Parathyroid adenoma (tissue), 2 donors: ENCODE data around the gene PLCL1.
A peak's percentile ranks its signal among the peaks of the same experiment; 100 is the strongest.

Experiments used
- H2AFZ ChIP-seq: fragments of 300-600 bp; sonication (generic); one replicate; pipeline ENCODE4 v1.7.0; 2017; ENCODE audit warnings: antibody characterized with exemption, mild to moderate bottlenecking
- H3K27ac ChIP-seq: fragments of 300-600 bp; sonication (generic); one replicate; pipeline ENCODE4 v1.7.0; 2017
- H3K27me3 ChIP-seq: fragments of 300-600 bp; sonication (generic); one replicate; pipeline ENCODE4 v1.7.0; 2017; ENCODE audit warnings: low read length; ENCODE audit not compliant: control insufficient read depth, insufficient read depth
- H3K36me3 ChIP-seq: fragments of 300-600 bp; sonication (generic); one replicate; pipeline ENCODE4 v1.7.0; 2017; ENCODE audit warnings: low read length; ENCODE audit not compliant: control insufficient read depth, insufficient read depth
- H3K4me1 ChIP-seq: fragments of 300-600 bp; sonication (generic); one replicate; pipeline ENCODE4 v1.7.0; 2017; ENCODE audit warnings: control low read depth
- H3K4me2 ChIP-seq: fragments of 300-600 bp; sonication (generic); one replicate; pipeline ENCODE4 v1.7.0; 2017; ENCODE audit warnings: low read length
- H3K4me3 ChIP-seq: fragments of 300-600 bp; sonication (generic); one replicate; pipeline ENCODE4 v1.7.0; 2017; ENCODE audit warnings: low read depth, low read length
- H3K79me2 ChIP-seq: fragments of 300-600 bp; sonication (generic); one replicate; pipeline ENCODE4 v1.7.0; 2017; ENCODE audit warnings: control low read depth
- H3K9ac ChIP-seq: fragments of 300-600 bp; sonication (generic); one replicate; pipeline ENCODE4 v1.7.0; 2017; ENCODE audit warnings: mild to moderate bottlenecking
- H3K9me3 ChIP-seq: fragments of 300-600 bp; sonication (generic); one replicate; pipeline ENCODE4 v1.7.0; 2017; ENCODE audit warnings: low read length; ENCODE audit not compliant: control insufficient read depth
- CTCF ChIP-seq: fragments of 300-600 bp; sonication (generic); IDR thresholded peaks from one replicate; pipeline ENCODE4 v1.7.0; 2017; ENCODE audit warnings: antibody characterized with exemption, mild to moderate bottlenecking
- donor health status: primary hyperparathyroidism.

Gene PLCL1

DNA sequence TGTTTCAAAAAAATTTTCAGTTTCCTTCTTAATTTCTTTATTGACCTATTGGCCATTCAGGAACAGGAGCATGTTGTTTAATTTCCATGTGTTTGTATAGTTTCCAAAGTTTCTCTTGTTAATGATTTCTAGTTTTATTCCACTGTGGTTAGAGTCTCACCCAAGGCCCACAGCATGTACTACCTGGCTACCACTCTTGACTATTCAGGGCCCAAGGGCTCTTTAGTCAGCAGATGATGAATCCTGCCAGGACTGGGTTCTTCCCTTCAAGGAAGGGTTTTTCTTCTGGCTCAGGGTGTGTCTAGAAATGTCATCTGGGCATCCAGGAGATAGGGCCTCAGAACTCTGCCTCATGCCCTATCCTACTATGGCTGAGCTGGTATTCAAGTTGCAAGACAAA is 161.4 kb downstream of the PLCL1 start:
- Histone ChIP-seq H3K36me3 (no peaks in the 10 kb centered on the region), H3K4me3 (no peak overlapping the region), H2AFZ (no peak overlapping the region), H3K9me3 (no peaks in the 10 kb centered on the region), H3K4me2 (no peak overlapping the region), H3K79me2 (peaks cover 20% of the 10 kb centered on the region), H3K27ac (no peak overlapping the region), H3K4me1 (peaks cover 7% of the 10 kb centered on the region), H3K27me3 (no peaks in the 10 kb centered on the region), H3K9ac (no peak overlapping the region)
- TF ChIP-seq CTCF: no peak

DNA sequence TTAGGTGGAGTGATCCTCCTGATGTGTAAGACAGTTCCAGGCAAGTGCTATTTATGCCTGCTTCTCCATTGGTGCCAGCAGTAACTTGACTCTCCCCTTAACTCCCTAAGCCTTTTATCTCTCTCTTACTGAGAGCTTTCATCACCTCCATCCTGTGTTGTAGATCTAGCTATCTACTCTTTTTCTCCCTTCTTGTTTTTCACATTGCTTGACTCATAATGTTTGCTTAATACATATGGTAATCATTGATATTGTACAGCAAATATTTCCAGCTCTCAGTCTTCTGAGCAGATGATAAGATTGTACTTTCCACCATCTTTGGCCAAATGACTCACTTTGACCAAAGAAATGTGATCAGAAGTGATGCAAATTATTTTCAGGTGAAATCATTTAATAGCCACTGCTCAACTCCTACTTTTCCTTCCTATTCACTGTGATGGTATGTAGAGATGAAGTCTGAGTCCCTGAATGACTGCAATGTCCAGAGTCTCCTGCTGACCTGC is 165.0 kb downstream of the PLCL1 start:
- Histone ChIP-seq H3K27ac (no peak overlapping the region), H3K9ac (no peak overlapping the region), H2AFZ (no peak overlapping the region), H3K27me3 (no peaks in the 10 kb centered on the region), H3K79me2 (peaks cover 17% of the 10 kb centered on the region), H3K4me2 (no peak overlapping the region), H3K9me3 (no peaks in the 10 kb centered on the region), H3K4me3 (no peak overlapping the region), H3K36me3 (no peaks in the 10 kb centered on the region), H3K4me1 (peaks cover 31% of the 10 kb centered on the region)
- TF ChIP-seq CTCF: no peak

GRCh38 chr2:197972061-197972460 is 167.7 kb downstream of the PLCL1 start:
- Histone ChIP-seq H3K4me1 (peaks cover 41% of the 10 kb centered on the region), H2AFZ (no peak overlapping the region), H3K9ac (no peak overlapping the region), H3K4me2 (peak overlapping the region; percentile 41), H3K27ac (peak overlapping the region; percentile 89), H3K4me3 (no peak overlapping the region), H3K9me3 (no peaks in the 10 kb centered on the region), H3K36me3 (no peaks in the 10 kb centered on the region), H3K79me2 (peaks cover 4% of the 10 kb centered on the region), H3K27me3 (no peaks in the 10 kb centered on the region)
- no peak for TF ChIP-seq CTCF

DNA sequence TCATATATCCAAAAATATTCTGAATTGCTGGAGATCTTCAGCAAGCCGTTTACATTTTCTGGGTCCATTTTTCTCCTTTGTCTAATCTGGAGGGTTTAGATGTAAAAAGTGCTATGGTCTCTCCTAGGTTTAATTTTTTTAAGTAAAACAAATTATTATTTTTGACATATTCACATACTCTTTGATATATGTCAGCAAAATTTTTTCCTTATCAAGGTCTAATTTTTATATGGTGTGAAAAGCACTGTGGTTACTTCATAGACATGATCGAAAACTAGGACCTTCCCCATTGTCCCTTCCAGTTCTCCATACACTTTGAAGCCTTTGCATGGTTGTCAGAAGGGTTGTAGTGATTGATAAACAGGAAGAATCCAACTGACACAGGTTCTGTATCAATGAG is 168.2 kb downstream of the PLCL1 start:
- no peak overlapping the region for H3K9ac ChIP-seq
- peak overlapping the region; percentile 89 for H3K27ac ChIP-seq
- no peaks in the 10 kb centered on the region for H3K27me3 ChIP-seq
- H3K4me2 ChIP-seq: peak overlapping the region; percentile 41
- H3K79me2 ChIP-seq: peaks cover 2% of the 10 kb centered on the region
- TF ChIP-seq CTCF: no peak
- H3K4me1 ChIP-seq: peaks cover 46% of the 10 kb centered on the region
- H3K9me3 ChIP-seq: no peaks in the 10 kb centered on the region
- no peaks in the 10 kb centered on the region for H3K36me3 ChIP-seq
- H2AFZ ChIP-seq: peak overlapping the region; percentile 32
- no peak overlapping the region for H3K4me3 ChIP-seq

- H3K27ac ChIP-seq: peak overlapping the region; percentile 89
Measured at GRCh38 chr2:197973772-197974171, 169.4 kb downstream of the PLCL1 start.

More at GRCh38 chr2:197973772-197974171, 169.4 kb downstream of the PLCL1 start:
- Histone ChIP-seq H3K36me3 (no peaks in the 10 kb centered on the region), H3K27me3 (no peaks in the 10 kb centered on the region), H2AFZ (no peak overlapping the region), H3K4me3 (no peak overlapping the region), H3K79me2 (peaks cover 4% of the 10 kb centered on the region), H3K9me3 (no peaks in the 10 kb centered on the region), H3K9ac (no peak overlapping the region), H3K4me2 (no peak overlapping the region), H3K4me1 (peaks cover 48% of the 10 kb centered on the region)
- TF ChIP-seq CTCF: no peak
